Ovary (tissue), 9 donors: ENCODE measurements around the gene IQGAP1. TPM values are rescaled to one million over a fixed set of nuclear protein-coding genes. Genes with fewer than 3 reads are reported as not detected.

Source experiments
- DNase-seq, 5 donors: peaks; one replicate each; pipeline ENCODE4 v3.0.0-alpha.2; 2019 to 2020
- H3K27ac ChIP-seq, 2 donors: fragments of 200-600 bp; one replicate each; pipeline versions ENCODE4 v1.5.1 to v1.8.0; 2019 to 2022
- H3K27me3 ChIP-seq: fragments of 200-600 bp; one replicate; pipeline ENCODE4 v1.8.0; 2022
- H3K36me3 ChIP-seq: fragments of 200-600 bp; sonication (generic); one replicate; pipeline ENCODE4 v1.5.1; 2019
- H3K4me1 ChIP-seq: one replicate; pipeline ENCODE4 v1.8.1; 2013; ENCODE audit warnings: mild to moderate bottlenecking, moderate library complexity; ENCODE audit not compliant: insufficient read depth
- H3K4me3 ChIP-seq: fragments of 200-600 bp; sonication (generic); one replicate; pipeline ENCODE4 v1.5.1; 2017
- H3K9me3 ChIP-seq, 2 donors: fragments of 200-600 bp in 1 of 2; sonication (generic) in 1 of 2; one replicate each; pipeline versions ENCODE4 v1.5.1 to v1.8.1; 2013 to 2019; ENCODE audit warnings: mild to moderate bottlenecking in 1 of 2, moderate library complexity in 1 of 2
- CTCF ChIP-seq, 3 donors: fragments of 450-650 bp in 2 of 3; fragments of 200-600 bp in 1 of 3; IDR thresholded peaks; one replicate each; pipeline versions ENCODE4 v1.5.1 to v1.8.0; 2016 to 2022; ENCODE audit warnings: antibody characterized with exemption in 3 of 3, mild to moderate bottlenecking in 1 of 3
- EP300 ChIP-seq: sonication (generic); formaldehyde crosslinking; IDR thresholded peaks from one replicate; pipeline ENCODE4 v1.6.1; 2017; ENCODE audit warnings: antibody characterized with exemption
- POLR2A ChIP-seq: fragments of 450-650 bp; IDR thresholded peaks from one replicate; pipeline ENCODE4 v1.6.1; 2017; ENCODE audit warnings: antibody characterized with exemption, mild to moderate bottlenecking, moderate library complexity
- WGBS, 3 donors: extraction: QIAGEN DNeasy Blood & Tissue Kit in 1 of 3; methylation state at CpG; one replicate each; pipeline versions ENCODE4 v1.1.5 to v1.1.7; 2013 to 2017; 5-methylcytosine and 5-hydroxymethylcytosine counted together
- intact Hi-C, 4 donors: fragments of 100-400 bp; cut with DNase I; formaldehyde crosslinking; loops; one replicate each; pipeline versions ENCODE4 v1.11.0 to v1.15.1; 2022 to 2023
- polyA plus RNA-seq, 2 donors: library from polyadenylated mRNA; stranded (reverse); fragments of 200-250 nt in 1 of 2; fragments of 350-450 nt in 1 of 2; fragmentation: Illumina TruSeq in 1 of 2; extraction: RNeasy Lipid Tissue Mini Kit (QIAGEN cat#74804) in 1 of 2; gene quantifications; one replicate each; pipeline ENCODE4 v1.2.3, GENCODE V29; 2013 to 2014
- total RNA-seq, 7 donors: library from RNA; depleted of rRNA in 2 of 7; stranded (reverse); fragments of >200 nt in 2 of 7; fragmentation: NEBNext Ultra II Directional in 3 of 7; extraction: Animal tissue kit (Norgen Biotek cat#: 25700) in 3 of 7; gene quantifications; one replicate each; pipeline versions ENCODE4 v1.1.0 to v1.2.4, GENCODE V29; 2016 to 2023
- donor health status: DM: no; HTN: no; CAD: no; lungs with moderate emphysema.
- donor health status: DM: no; HTN: no; CAD: no.
- donor health status: Bipolar disorder and iron deficiency.
- donor health status: DM: yes; HTN: yes; CAD: no.
- donor health status: DM: no; HTN: no; CAD: no.
- donor health status: DM: yes; HTN: yes; CAD: no.

IQGAP1 gene
- total and polyA plus RNA-seq, 9 donors: 68.1 to 173 (median 108) TPM

DNA sequence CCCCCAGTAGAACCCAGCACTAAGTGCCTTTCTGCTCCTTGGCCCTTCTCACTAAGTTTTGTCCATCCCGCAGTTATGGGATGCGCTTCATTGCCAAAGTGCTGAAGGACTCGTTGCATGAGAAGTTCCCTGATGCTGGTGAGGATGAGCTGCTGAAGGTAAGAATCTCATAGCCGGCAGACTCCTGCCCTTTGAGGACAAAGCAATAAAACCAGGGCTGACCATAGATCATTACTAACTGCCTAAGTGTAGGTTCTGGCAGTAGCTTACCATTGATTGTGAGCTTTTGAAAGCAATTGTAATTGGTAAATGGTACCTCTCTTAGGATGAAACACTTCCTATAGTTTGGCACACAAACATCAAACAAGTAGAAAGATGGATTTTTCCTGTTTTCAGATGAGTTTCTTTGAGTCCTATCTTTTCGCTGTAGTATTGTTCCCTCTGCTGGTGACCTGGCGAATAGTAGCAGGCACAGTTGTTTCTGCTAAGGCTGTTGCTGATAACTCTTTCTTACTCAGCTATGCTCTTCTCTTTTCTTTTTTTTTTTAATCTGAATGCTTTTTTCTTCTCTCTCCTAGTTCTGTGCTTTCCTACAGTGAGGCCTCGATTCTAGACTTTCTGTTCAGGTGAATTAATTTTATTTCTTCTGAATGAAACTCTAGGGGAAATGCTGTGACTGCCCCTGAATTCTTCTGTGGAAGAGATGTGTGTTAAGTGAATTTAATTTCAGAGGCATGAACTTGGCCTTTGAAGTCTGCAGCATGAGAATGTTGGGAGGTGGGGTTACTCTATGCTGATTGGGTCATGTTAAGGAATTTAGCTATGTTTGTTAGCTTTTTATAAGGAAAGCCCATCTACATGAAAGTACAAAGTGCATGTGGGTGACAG, 94.3 kb downstream of the IQGAP1 start:
- WGBS, 3 donors: 38 to 40% (median 40%) methylated on average over 7 of the region's 7 CpGs
- no peak for TF ChIP-seq EP300
- TF ChIP-seq POLR2A: no peak
- peak; percentile 47 to 85 (median 80) for TF ChIP-seq CTCF (IDR thresholded peaks at IDR 0.05)
- Histone ChIP-seq H3K36me3 (no peaks in the 10 kb centered on the region), H3K9me3 (no peaks in the 10 kb centered on the region), H3K4me3 (no peak overlapping the region), H3K4me1 (no peaks in the 10 kb centered on the region), H3K27ac (no peak overlapping the region), H3K27me3 (no peaks in the 10 kb centered on the region)
- intact Hi-C loops: loop anchor here in 2 of 4 donors (5.0 kb wide), 1 partner anchor 160 kb away; no protein-coding TSS in a partner anchor
- peak; percentile 37 to 72 (median 56) for DNase-seq

DNA sequence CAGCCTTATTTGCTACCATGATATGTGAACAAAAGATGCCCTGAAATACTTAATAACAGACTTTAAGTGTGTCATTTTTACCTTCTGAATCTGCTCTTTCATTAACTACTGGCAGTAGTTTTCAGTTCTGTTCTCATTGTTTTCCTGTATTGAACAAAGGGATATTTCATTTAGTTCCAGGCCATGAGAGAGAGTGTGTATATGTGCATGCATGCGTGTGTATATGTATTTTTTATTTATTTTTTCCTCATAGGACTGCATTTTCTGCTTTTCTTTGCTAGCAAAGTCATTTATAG, 94.9 kb downstream of the IQGAP1 start:
- DNase-seq: no peak
- no peak for TF ChIP-seq EP300
- no peak for TF ChIP-seq POLR2A
- TF ChIP-seq CTCF (IDR thresholded peaks at IDR 0.05): no peak
- Histone ChIP-seq H3K36me3 (no peaks in the 10 kb centered on the region), H3K4me1 (no peaks in the 10 kb centered on the region), H3K4me3 (no peak overlapping the region), H3K9me3 (no peaks in the 10 kb centered on the region), H3K27me3 (no peaks in the 10 kb centered on the region), H3K27ac (no peak overlapping the region)
- intact Hi-C loops: loop anchor here in 2 of 4 donors (5.0 kb wide), 1 partner anchor 161 kb away; no protein-coding TSS in a partner anchor
- 50 to 92% (median 53%) methylated on average over 1 of the region's 1 CpG for WGBS, 3 donors

DNA sequence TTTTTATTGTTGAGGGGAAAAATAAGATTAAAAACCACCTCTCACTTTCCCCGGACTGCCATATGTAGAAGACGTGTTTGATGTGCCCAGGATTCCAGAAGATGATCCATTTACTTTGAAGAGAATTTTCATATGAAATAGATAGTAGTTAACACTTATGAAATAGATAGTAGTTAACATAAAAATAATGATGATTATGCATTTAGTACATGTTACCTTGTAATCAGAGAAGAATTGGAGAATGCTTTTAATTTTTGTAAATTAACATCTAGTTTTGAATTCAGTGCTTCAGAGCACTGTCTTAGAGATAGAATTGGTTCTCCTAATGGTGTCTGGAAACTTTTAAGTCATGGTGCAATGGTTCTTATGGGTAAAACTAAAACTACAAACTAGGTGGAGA, 95.6 kb downstream of the IQGAP1 start:
- Histone ChIP-seq H3K27me3 (no peaks in the 10 kb centered on the region), H3K4me1 (no peaks in the 10 kb centered on the region), H3K27ac (no peak overlapping the region), H3K4me3 (no peak overlapping the region), H3K36me3 (no peaks in the 10 kb centered on the region), H3K9me3 (no peaks in the 10 kb centered on the region)
- 86 to 94% (median 91%) methylated on average over 2 of the region's 2 CpGs for WGBS, 3 donors
- no peak for DNase-seq
- TF ChIP-seq EP300 (no peak), POLR2A (no peak)
- intact Hi-C loops: loop anchor here in 2 of 4 donors (5.0 kb wide), 1 partner anchor 161 kb away; no protein-coding TSS in a partner anchor

DNA sequence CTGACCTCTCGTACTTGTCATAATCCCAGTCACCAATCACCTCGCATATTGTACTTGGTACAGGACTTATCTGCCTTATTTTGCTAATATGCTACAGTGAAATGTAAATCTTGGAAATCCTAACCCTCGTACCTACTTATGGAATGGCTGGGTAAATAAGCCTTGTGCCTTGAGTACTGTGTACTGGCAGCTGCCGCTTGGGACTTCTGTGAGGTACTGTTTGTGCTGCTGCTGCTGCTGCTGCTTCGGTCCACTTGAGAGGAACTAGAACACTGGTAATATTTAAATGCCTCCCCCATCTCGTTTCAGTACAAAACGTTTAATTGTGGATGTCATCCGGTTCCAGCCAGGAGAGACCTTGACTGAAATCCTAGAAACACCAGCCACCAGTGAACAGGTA, 99.1 kb downstream of the IQGAP1 start:
- Histone ChIP-seq H3K36me3 (no peaks in the 10 kb centered on the region), H3K9me3 (no peaks in the 10 kb centered on the region), H3K27ac (no peak overlapping the region), H3K27me3 (no peaks in the 10 kb centered on the region), H3K4me1 (no peaks in the 10 kb centered on the region), H3K4me3 (no peak overlapping the region)
- WGBS, 3 donors: 91 to 92% (median 92%) methylated on average over 8 of the region's 8 CpGs
- TF ChIP-seq POLR2A (no peak), EP300 (no peak), CTCF (IDR thresholded peaks at IDR 0.05) (no peak)
- intact Hi-C loops: no loop called here
- no peak for DNase-seq

GRCh38 chr15:90489514-90489913, 101.5 kb downstream of the IQGAP1 start:
- WGBS, 3 donors: 93 to 95% (median 94%) methylated on average over 1 of the region's 1 CpG
- Histone ChIP-seq H3K9me3 (no peaks in the 10 kb centered on the region), H3K4me3 (no peak overlapping the region), H3K4me1 (no peaks in the 10 kb centered on the region), H3K27ac (no peak overlapping the region), H3K36me3 (no peaks in the 10 kb centered on the region), H3K27me3 (no peaks in the 10 kb centered on the region)
- DNase-seq: no peak
- intact Hi-C loops: no loop called here
- TF ChIP-seq POLR2A (no peak), EP300 (no peak), CTCF (IDR thresholded peaks at IDR 0.05) (no peak)
